ENCODE measurements around the gene TRAF1.

GRCh38 chr9:120917929-120918762 is 8.4 kb downstream of the TRAF1 start:
- TF ChIP-seq, protein P1, sequence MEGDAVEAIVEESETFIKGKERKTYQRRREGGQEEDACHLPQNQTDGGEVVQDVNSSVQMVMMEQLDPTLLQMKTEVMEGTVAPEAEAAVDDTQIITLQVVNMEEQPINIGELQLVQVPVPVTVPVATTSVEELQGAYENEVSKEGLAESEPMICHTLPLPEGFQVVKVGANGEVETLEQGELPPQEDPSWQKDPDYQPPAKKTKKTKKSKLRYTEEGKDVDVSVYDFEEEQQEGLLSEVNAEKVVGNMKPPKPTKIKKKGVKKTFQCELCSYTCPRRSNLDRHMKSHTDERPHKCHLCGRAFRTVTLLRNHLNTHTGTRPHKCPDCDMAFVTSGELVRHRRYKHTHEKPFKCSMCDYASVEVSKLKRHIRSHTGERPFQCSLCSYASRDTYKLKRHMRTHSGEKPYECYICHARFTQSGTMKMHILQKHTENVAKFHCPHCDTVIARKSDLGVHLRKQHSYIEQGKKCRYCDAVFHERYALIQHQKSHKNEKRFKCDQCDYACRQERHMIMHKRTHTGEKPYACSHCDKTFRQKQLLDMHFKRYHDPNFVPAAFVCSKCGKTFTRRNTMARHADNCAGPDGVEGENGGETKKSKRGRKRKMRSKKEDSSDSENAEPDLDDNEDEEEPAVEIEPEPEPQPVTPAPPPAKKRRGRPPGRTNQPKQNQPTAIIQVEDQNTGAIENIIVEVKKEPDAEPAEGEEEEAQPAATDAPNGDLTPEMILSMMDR (IDR thresholded peaks at IDR 0.05): no peak
- no peak for TF ChIP-seq POLR2A (IDR thresholded peaks at IDR 0.05)
